ENCODE results near the gene SMAD4.

DNA sequence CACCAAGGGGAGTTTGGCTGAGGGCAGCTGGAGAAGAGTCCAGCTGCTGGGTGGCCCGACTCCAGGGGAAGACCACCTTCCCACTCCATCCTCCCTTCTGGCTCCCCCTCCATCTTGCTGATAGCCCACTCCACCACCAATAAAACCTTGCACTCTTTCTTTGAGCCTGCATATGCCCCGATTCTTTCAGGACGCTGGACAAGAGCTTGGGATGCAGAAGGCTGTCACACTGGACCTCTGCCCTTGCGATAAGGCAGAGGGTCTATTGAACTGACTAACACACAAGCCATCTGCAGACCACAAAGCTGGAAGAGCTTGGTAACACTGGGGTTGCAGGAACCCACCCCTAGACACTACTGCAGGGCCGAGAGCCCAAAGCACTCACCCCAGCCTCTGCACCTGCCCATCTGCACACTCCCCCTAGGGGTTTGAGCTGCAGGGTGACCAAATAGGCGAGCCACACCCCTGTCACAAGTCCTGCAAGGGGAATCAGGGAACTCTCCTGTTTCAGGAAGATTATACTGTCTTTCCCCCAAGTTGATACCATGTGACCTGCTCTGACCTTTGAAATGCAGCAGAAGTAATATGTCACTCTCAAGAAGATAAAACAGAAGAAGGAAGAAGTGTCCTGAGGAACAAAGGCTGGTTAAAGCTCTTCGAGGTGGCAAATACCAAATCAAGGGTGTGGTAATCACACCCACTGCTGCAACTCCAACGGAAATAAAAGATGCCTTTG lies 70.5 kb downstream of the SMAD4 start:
- TF ChIP-seq, protein P1, sequence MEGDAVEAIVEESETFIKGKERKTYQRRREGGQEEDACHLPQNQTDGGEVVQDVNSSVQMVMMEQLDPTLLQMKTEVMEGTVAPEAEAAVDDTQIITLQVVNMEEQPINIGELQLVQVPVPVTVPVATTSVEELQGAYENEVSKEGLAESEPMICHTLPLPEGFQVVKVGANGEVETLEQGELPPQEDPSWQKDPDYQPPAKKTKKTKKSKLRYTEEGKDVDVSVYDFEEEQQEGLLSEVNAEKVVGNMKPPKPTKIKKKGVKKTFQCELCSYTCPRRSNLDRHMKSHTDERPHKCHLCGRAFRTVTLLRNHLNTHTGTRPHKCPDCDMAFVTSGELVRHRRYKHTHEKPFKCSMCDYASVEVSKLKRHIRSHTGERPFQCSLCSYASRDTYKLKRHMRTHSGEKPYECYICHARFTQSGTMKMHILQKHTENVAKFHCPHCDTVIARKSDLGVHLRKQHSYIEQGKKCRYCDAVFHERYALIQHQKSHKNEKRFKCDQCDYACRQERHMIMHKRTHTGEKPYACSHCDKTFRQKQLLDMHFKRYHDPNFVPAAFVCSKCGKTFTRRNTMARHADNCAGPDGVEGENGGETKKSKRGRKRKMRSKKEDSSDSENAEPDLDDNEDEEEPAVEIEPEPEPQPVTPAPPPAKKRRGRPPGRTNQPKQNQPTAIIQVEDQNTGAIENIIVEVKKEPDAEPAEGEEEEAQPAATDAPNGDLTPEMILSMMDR (optimal IDR thresholded peaks at IDR 0.05 in 1 of 3, IDR thresholded peaks at IDR 0.05 in 1 of 3, conservative IDR thresholded peaks at IDR 0.05 in 1 of 3; ENCODE audit: extremely low read depth in 1 of 3, insufficient read depth in 2 of 3, low read length in 3 of 3), result no peak
- no peak for TF ChIP-seq EZH2 (IDR thresholded peaks at IDR 0.05; ENCODE audit: low read length)
